Ascending aorta (tissue), 2 donors: ENCODE results near the gene XPR1. TPM values are rescaled to one million over a fixed set of nuclear protein-coding genes. Genes with fewer than 3 reads are reported as not detected.

ENCODE experiments used
- DNase-seq, 2 donors: peaks; one replicate each; pipeline ENCODE4 v3.0.0-alpha.2; 2019; ENCODE audit warnings: low spot score in 2 of 2
- H3K27ac ChIP-seq, 2 donors: fragments of 200-600 bp; sonication (generic); one replicate each; pipeline ENCODE4 v1.5.1; 2016 to 2017; ENCODE audit warnings: mild to moderate bottlenecking in 1 of 2
- H3K27me3 ChIP-seq: fragments of 200-600 bp; sonication (generic); one replicate; pipeline ENCODE4 v1.5.1; 2017
- H3K36me3 ChIP-seq, 2 donors: fragments of 200-600 bp; sonication (generic); one replicate each; pipeline ENCODE4 v1.5.1; 2016
- H3K4me1 ChIP-seq, 2 donors: fragments of 200-600 bp; sonication (generic); one replicate each; pipeline ENCODE4 v1.5.1; 2016 to 2017; ENCODE audit warnings: mild to moderate bottlenecking in 1 of 2
- H3K4me3 ChIP-seq, 2 donors: fragments of 200-600 bp; sonication (generic); one replicate each; pipeline ENCODE4 v1.5.1; 2016 to 2017; ENCODE audit warnings: mild to moderate bottlenecking in 1 of 2
- H3K9me3 ChIP-seq, 2 donors: fragments of 200-600 bp; sonication (generic); one replicate each; pipeline ENCODE4 v1.5.1; 2016
- CTCF ChIP-seq, 3 experiments: fragments of 200-600 bp in 2 of 3; fragments of 450-650 bp in 1 of 3; sonication (generic) in 2 of 3; IDR thresholded peaks; one replicate each; pipeline ENCODE4 v1.5.1; 2016 to 2019; ENCODE audit warnings: antibody characterized with exemption in 3 of 3, mild to moderate bottlenecking in 1 of 3, moderate library complexity in 1 of 3
- intact Hi-C: fragments of 100-400 bp; cut with DNase I; formaldehyde crosslinking; loops from one replicate; pipeline ENCODE4 v1.15.1; 2023
- total RNA-seq: library from RNA; depleted of rRNA; stranded (reverse); fragments of >200 nt; gene quantifications from one replicate; pipeline ENCODE4 v1.1.0, GENCODE V29; 2016

XPR1 gene
- total RNA-seq, 1 donor from 2014 or later: 41.6 TPM

- no peak overlapping the region for H3K27ac ChIP-seq
- H3K4me3 ChIP-seq: no peak overlapping the region
- intact Hi-C loops: no loop called here
- DNase-seq: no peak
- H3K36me3 ChIP-seq: peaks cover 0 to 7% of the 10 kb centered on the region in 2 donors
- TF ChIP-seq CTCF (IDR thresholded peaks at IDR 0.05): no peak
- H3K27me3 ChIP-seq: no peaks in the 10 kb centered on the region
- H3K4me1 ChIP-seq: peaks cover 0 to 6% of the 10 kb centered on the region in 2 donors
- H3K9me3 ChIP-seq: no peaks in the 10 kb centered on the region
These were observed 209.6 kb downstream of the XPR1 start for GRCh38 chr1:180841415-180841814.

GRCh38 chr1:180842052-180842451 is 210.2 kb downstream of the XPR1 start:
- peaks cover 0 to 6% of the 10 kb centered on the region in 2 donors for H3K4me1 ChIP-seq
- no peak for DNase-seq
- no peaks in the 10 kb centered on the region for H3K27me3 ChIP-seq
- no peak overlapping the region for H3K27ac ChIP-seq
- TF ChIP-seq CTCF (IDR thresholded peaks at IDR 0.05): no peak
- no peak overlapping the region for H3K4me3 ChIP-seq
- H3K36me3 ChIP-seq: peaks cover 0 to 3% of the 10 kb centered on the region in 2 donors
- no peaks in the 10 kb centered on the region for H3K9me3 ChIP-seq
- intact Hi-C loops: no loop called here

- intact Hi-C loops: no loop called here
- Histone ChIP-seq H3K9me3 (no peaks in the 10 kb centered on the region), H3K4me1 (peaks cover 0 to 6% of the 10 kb centered on the region in 2 donors), H3K4me3 (no peak overlapping the region), H3K27ac (no peak overlapping the region), H3K36me3 (no peaks in the 10 kb centered on the region), H3K27me3 (no peaks in the 10 kb centered on the region)
- no peak for TF ChIP-seq CTCF (IDR thresholded peaks at IDR 0.05)
- no peak for DNase-seq
These were observed 210.9 kb downstream of the XPR1 start for GRCh38 chr1:180842491-180843275.

- Histone ChIP-seq H3K36me3 (no peaks in the 10 kb centered on the region), H3K27me3 (no peaks in the 10 kb centered on the region), H3K4me3 (no peak overlapping the region), H3K27ac (no peak overlapping the region), H3K9me3 (no peaks in the 10 kb centered on the region), H3K4me1 (peaks cover 0 to 6% of the 10 kb centered on the region in 2 donors)
- no peak for TF ChIP-seq CTCF (IDR thresholded peaks at IDR 0.05)
- intact Hi-C loops: no loop called here
- no peak for DNase-seq
These were observed 213.5 kb downstream of the XPR1 start for GRCh38 chr1:180845352-180845751.

- Histone ChIP-seq H3K27me3 (no peaks in the 10 kb centered on the region), H3K9me3 (no peaks in the 10 kb centered on the region), H3K4me1 (no peaks in the 10 kb centered on the region), H3K36me3 (no peaks in the 10 kb centered on the region), H3K4me3 (no peak overlapping the region), H3K27ac (no peak overlapping the region)
- DNase-seq: no peak
- intact Hi-C loops: no loop called here
- no peak for TF ChIP-seq CTCF (IDR thresholded peaks at IDR 0.05)
These were observed 216.4 kb downstream of the XPR1 start for GRCh38 chr1:180848191-180848590.
